Posterior vena cava (tissue), 2 donors: ENCODE data around the gene ITGAD. TPM values are rescaled to one million over a fixed set of nuclear protein-coding genes. Genes with fewer than 3 reads are reported as not detected.

Experiments used
- DNase-seq: peaks from one replicate; pipeline ENCODE4 v3.0.0-alpha.2; 2020; ENCODE audit warnings: low spot score
- intact Hi-C, 2 donors: fragments of 100-400 bp; cut with DNase I; formaldehyde crosslinking; loops; one replicate each; pipeline versions ENCODE4 v1.14.1 to v1.14.2; 2022 to 2023
- total RNA-seq, 2 donors: library from RNA; stranded (reverse); fragmentation: NEBNext Ultra II Directional; extraction: Animal tissue kit (Norgen Biotek cat#: 25700); gene quantifications; one replicate each; pipeline ENCODE4 v1.2.1, GENCODE V29; 2021
- donor health status: DM: yes; HTN: yes; CAD: no.
- donor health status: DM: yes; HTN: yes; CAD: no.

Gene ITGAD
- total RNA-seq, 2 donors from 2014 or later = 0.24 TPM; not detected in 1

GRCh38 chr16:31452631-31453106, 59.5 kb downstream of the ITGAD start:
- DNase-seq = peak; percentile 37

GRCh38 chr16:31453255-31454204, 60.4 kb downstream of the ITGAD start:
- DNase-seq = peak; percentile 82
- intact Hi-C loops = loop anchor here in 1 of 2 donors (10.0 kb wide), 1 partner anchor 469 kb away; the partner anchor contains the start of gene HSD3B7

More at GRCh38 chr16:31452631-31453106, 59.5 kb downstream of the ITGAD start:
- intact Hi-C loops = loop anchor here in 1 of 2 donors (10.0 kb wide), 1 partner anchor 468 kb away; the partner anchor contains the start of gene HSD3B7

- intact Hi-C loops = loop anchor here in 1 of 2 donors (10.0 kb wide), 1 partner anchor 471 kb away; the partner anchor contains the start of gene HSD3B7
- peak; percentile 75 for DNase-seq
Measured at GRCh38 chr16:31455601-31456314, 62.6 kb downstream of the ITGAD start.

- peak; percentile 45 for DNase-seq
- intact Hi-C loops = loop anchor here in 1 of 2 donors (10.0 kb wide), 1 partner anchor 472 kb away; the partner anchor contains the start of gene HSD3B7
Measured at GRCh38 chr16:31456988-31457360, 63.8 kb downstream of the ITGAD start.

- DNase-seq = peak; percentile 90
- intact Hi-C loops = loop anchor here in 1 of 2 donors (10.0 kb wide), 1 partner anchor 473 kb away; the partner anchor contains the start of gene HSD3B7
Measured at GRCh38 chr16:31458073-31458843, 65.1 kb downstream of the ITGAD start.

- intact Hi-C loops = loop anchor here in 1 of 2 donors (10.0 kb wide), 1 partner anchor 474 kb away; the partner anchor contains the start of gene HSD3B7
Measured at GRCh38 chr16:31458844-31459686, 65.9 kb downstream of the ITGAD start, which contains the start of gene ARMC5. Gene ARMC5 (plus strand): TSS chr16:31459501. CDS start chr16:31459525, 24 bp downstream.

GRCh38 chr16:31459687-31460581, 66.8 kb downstream of the ITGAD start:
- DNase-seq = peak; percentile 100
- intact Hi-C loops = loop anchor here in 1 of 2 donors (10.0 kb wide), 1 partner anchor 475 kb away; the partner anchor contains the start of gene HSD3B7

More at GRCh38 chr16:31458844-31459686, 65.9 kb downstream of the ITGAD start, which contains the start of gene ARMC5:
- DNase-seq = peak; percentile 99

GRCh38 chr16:31460582-31461002, 67.5 kb downstream of the ITGAD start:
- DNase-seq = peak; percentile 60
- intact Hi-C loops = no loop called here

- peak; percentile 69 for DNase-seq
- intact Hi-C loops = no loop called here
Measured at GRCh38 chr16:31461201-31461920, 68.2 kb downstream of the ITGAD start.

- peak; percentile 82 for DNase-seq
Measured at GRCh38 chr16:31461921-31462804, 69.0 kb downstream of the ITGAD start.

GRCh38 chr16:31464348-31464769, 71.2 kb downstream of the ITGAD start:
- DNase-seq = peak; percentile 77
- intact Hi-C loops = no loop called here

More at GRCh38 chr16:31461921-31462804, 69.0 kb downstream of the ITGAD start:
- intact Hi-C loops = no loop called here

GRCh38 chr16:31464781-31465260, 71.7 kb downstream of the ITGAD start:
- DNase-seq = peak; percentile 55
- intact Hi-C loops = no loop called here

- intact Hi-C loops = no loop called here
- DNase-seq = peak; percentile 65
Measured at GRCh38 chr16:31465788-31466370, 72.7 kb downstream of the ITGAD start.

GRCh38 chr16:31466381-31466841, 73.3 kb downstream of the ITGAD start:
- intact Hi-C loops = no loop called here

More at GRCh38 chr16:31466381-31466841, 73.3 kb downstream of the ITGAD start:
- peak; percentile 71 for DNase-seq
